WTC11 (cell line): ENCODE data around the gene ARID1A. TPM values are rescaled to one million over a fixed set of nuclear protein-coding genes. Genes with fewer than 3 reads are reported as not detected.

Experiments used
- ATAC-seq: fragments of 200-7000 bp; cut with Tn5 transposase; 2 replicates; pipeline ENCODE4 v1.10.0; 2021; ENCODE audit warnings: mild to moderate bottlenecking, moderate library complexity
- CTCF ChIA-PET: fragments of 300-600 bp; sonication (Branson Sonifier 250); formaldehyde crosslinking; loops from one replicate; lab custom pipeline; 2021; ENCODE audit warnings: antibody characterized with exemption; lab: Charles Lee
- POLR2A ChIA-PET: fragments of 350-600 bp; sonication (Branson Sonifier 250); formaldehyde crosslinking; loops from one replicate; lab custom pipeline; 2021; ENCODE audit warnings: antibody characterized with exemption; lab: Charles Lee
- DNase-seq: peaks from one replicate; pipeline ENCODE4 v3.0.0; 2021; ENCODE audit warnings: low spot score
- H3K27ac Mint-ChIP-seq: 2 replicates; pipeline ENCODE4 v1.8.0; 2021; ENCODE audit warnings: mixed read lengths
- H3K27me3 Mint-ChIP-seq: 2 replicates; pipeline ENCODE4 v1.8.0; 2021; ENCODE audit warnings: low read depth, mild to moderate bottlenecking, moderate library complexity, mixed read lengths
- H3K36me3 Mint-ChIP-seq: 2 replicates; pipeline ENCODE4 v1.8.0; 2021; ENCODE audit warnings: mixed read lengths
- H3K4me1 Mint-ChIP-seq: 2 replicates; pipeline ENCODE4 v1.8.0; 2022; ENCODE audit warnings: mixed read lengths
- H3K4me3 Mint-ChIP-seq: 2 replicates; pipeline ENCODE4 v1.8.0; 2021; ENCODE audit warnings: mild to moderate bottlenecking, moderate library complexity, mixed read lengths
- H3K9me3 Mint-ChIP-seq: 2 replicates; pipeline ENCODE4 v1.8.0; 2021; ENCODE audit warnings: mixed read lengths
- CBFB ChIP-seq: sonication (generic); formaldehyde crosslinking; IDR thresholded peaks from 2 replicates; pipeline ENCODE4 v1.8.1; 2022; ENCODE audit warnings: mild to moderate bottlenecking, low read depth, missing genetic modification reagents
- ETV6 ChIP-seq: sonication (generic); formaldehyde crosslinking; IDR thresholded peaks from 2 replicates; pipeline ENCODE4 v1.8.1; 2022; ENCODE audit warnings: mild to moderate bottlenecking, missing genetic modification reagents
- KAT7 ChIP-seq: sonication (generic); formaldehyde crosslinking; IDR thresholded peaks from 2 replicates; pipeline ENCODE4 v1.8.1; 2023; ENCODE audit warnings: missing genetic modification reagents, mild to moderate bottlenecking, borderline replicate concordance
- NFYB ChIP-seq: sonication (generic); formaldehyde crosslinking; conservative IDR thresholded peaks from 2 replicates; pipeline ENCODE4 v1.8.0; 2022; ENCODE audit warnings: low read depth, missing genetic modification reagents
- NR3C1 ChIP-seq: sonication (generic); formaldehyde crosslinking; conservative IDR thresholded peaks from 2 replicates; pipeline ENCODE4 v1.8.1; 2023; ENCODE audit warnings: low read depth, mild to moderate bottlenecking, missing genetic modification reagents
- PRRX2 ChIP-seq: fragments of 250-450 bp; sonication (Bioruptor Pico); IDR thresholded peaks from 2 replicates; pipeline ENCODE4 v1.8.0; 2021; ENCODE audit warnings: mild to moderate bottlenecking
- SMAD3 ChIP-seq: sonication (generic); formaldehyde crosslinking; IDR thresholded peaks from 2 replicates; pipeline ENCODE4 v1.8.0; 2022; ENCODE audit warnings: missing genetic modification reagents, mild to moderate bottlenecking, borderline replicate concordance
- TEAD4 ChIP-seq: sonication (generic); formaldehyde crosslinking; IDR thresholded peaks from 2 replicates; pipeline ENCODE4 v1.8.0; 2022; ENCODE audit warnings: mild to moderate bottlenecking, missing genetic modification reagents
- ZNF219 ChIP-seq: sonication (generic); formaldehyde crosslinking; IDR thresholded peaks from 2 replicates; pipeline ENCODE4 v1.8.0; 2023; ENCODE audit warnings: missing genetic modification reagents, mild to moderate bottlenecking, borderline replicate concordance
- ZNF263 ChIP-seq: sonication (generic); formaldehyde crosslinking; IDR thresholded peaks from 2 replicates; pipeline ENCODE4 v1.8.1; 2022; ENCODE audit warnings: low read depth, mild to moderate bottlenecking, moderate library complexity, missing genetic modification reagents
- total RNA-seq: library from RNA; stranded (reverse); gene quantifications from 3 replicates; pipeline ENCODE4 v1.2.3, GENCODE V29; 2021
- TF ChIP-seq, protein P1 (sequence below): fragments of 250-450 bp; sonication (Bioruptor Pico); IDR thresholded peaks from 2 replicates; pipeline ENCODE4 v1.9.0; 2021; ENCODE audit warnings: mild to moderate bottlenecking, borderline replicate concordance
- TF ChIP-seq, protein P2 (sequence below): fragments of 250-450 bp; sonication (Bioruptor Pico); IDR thresholded peaks from 2 replicates; pipeline ENCODE4 v1.9.0; 2021; ENCODE audit warnings: moderate library complexity, mild to moderate bottlenecking, inconsistent platforms, borderline replicate concordance
- TF ChIP-seq, protein P3 (sequence below): sonication (generic); formaldehyde crosslinking; IDR thresholded peaks from 2 replicates; pipeline ENCODE4 v1.8.1; 2023; ENCODE audit warnings: mild to moderate bottlenecking, missing genetic modification reagents, moderate library complexity
- TF ChIP-seq, protein P4 (sequence below): sonication (generic); formaldehyde crosslinking; IDR thresholded peaks from 2 replicates; pipeline ENCODE4 v1.8.0; 2022; ENCODE audit warnings: mild to moderate bottlenecking, missing genetic modification reagents
- TF ChIP-seq, protein P5 (sequence below): fragments of 250-450 bp; sonication (Bioruptor Pico); IDR thresholded peaks from 2 replicates; pipeline ENCODE4 v1.9.0; 2021; ENCODE audit warnings: mild to moderate bottlenecking
- TF ChIP-seq, protein P6 (sequence below): fragments of 250-450 bp; sonication (Bioruptor Pico); IDR thresholded peaks from 2 replicates; pipeline ENCODE4 v2.1.2; 2022; ENCODE audit warnings: mild to moderate bottlenecking, moderate library complexity
- TF ChIP-seq, protein P7 (sequence below): fragments of 250-450 bp; sonication (Bioruptor Pico); IDR thresholded peaks from 2 replicates; pipeline ENCODE4 v1.9.0; 2021; ENCODE audit warnings: mild to moderate bottlenecking
- TF ChIP-seq, protein P8 (sequence below): sonication (generic); formaldehyde crosslinking; IDR thresholded peaks from 2 replicates; pipeline ENCODE4 v1.8.0; 2022; ENCODE audit warnings: mild to moderate bottlenecking, missing genetic modification reagents
- TF ChIP-seq, protein P9 (sequence below): sonication (generic); formaldehyde crosslinking; IDR thresholded peaks from 2 replicates; pipeline ENCODE4 v1.8.0; 2022; ENCODE audit warnings: missing genetic modification reagents

ARID1A gene
- total RNA-seq, 1 experiment from 2014 or later, result 98.0 TPM

DNA sequence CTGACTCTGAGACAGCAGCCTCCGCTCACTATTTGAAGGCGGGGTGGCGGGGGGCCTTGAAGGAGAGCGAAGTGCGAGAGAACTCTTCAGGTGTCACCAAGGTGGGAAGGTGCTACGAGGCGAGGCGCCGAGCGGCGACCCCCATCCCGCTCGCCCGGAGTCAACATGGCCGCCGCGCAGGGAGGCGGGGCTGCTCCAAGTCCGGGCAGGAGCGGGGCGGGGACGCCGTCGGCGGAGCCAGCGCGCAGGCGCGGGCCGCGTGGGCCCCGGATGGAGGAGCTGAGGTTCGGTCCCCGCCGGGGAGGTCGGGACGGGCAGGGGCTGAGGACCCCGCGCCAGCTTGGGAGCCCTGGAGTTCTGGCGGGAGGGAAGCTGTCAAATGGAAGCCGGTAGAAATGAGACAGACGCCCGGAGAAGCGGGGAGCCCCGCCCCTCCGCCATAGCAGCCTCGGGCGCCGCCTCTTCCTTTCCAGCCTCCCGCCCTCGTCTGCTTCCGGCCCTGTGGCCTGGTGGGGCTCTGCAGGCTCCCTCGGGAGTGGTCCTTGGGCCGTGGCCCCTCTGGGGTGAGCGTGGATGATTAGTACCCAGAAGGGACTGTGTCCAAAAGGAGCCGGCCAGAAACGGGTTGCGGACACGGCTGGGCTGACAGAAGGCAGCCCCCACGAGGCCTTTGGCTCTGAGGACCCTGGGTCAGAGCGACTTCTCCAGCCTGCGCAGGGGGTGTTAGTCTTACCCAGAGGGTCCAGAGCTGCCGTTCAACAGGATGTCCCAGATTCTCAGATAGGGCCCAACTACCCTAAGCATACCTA is 92.1 kb downstream of the ARID1A start, which contains the start of gene PIGV (continued):
- TF ChIP-seq PRRX2 (no peak), NR3C1 (CRISPR knock-in tag) (no peak), CBFB (CRISPR knock-in tag) (no peak)
- TF ChIP-seq, protein P1, sequence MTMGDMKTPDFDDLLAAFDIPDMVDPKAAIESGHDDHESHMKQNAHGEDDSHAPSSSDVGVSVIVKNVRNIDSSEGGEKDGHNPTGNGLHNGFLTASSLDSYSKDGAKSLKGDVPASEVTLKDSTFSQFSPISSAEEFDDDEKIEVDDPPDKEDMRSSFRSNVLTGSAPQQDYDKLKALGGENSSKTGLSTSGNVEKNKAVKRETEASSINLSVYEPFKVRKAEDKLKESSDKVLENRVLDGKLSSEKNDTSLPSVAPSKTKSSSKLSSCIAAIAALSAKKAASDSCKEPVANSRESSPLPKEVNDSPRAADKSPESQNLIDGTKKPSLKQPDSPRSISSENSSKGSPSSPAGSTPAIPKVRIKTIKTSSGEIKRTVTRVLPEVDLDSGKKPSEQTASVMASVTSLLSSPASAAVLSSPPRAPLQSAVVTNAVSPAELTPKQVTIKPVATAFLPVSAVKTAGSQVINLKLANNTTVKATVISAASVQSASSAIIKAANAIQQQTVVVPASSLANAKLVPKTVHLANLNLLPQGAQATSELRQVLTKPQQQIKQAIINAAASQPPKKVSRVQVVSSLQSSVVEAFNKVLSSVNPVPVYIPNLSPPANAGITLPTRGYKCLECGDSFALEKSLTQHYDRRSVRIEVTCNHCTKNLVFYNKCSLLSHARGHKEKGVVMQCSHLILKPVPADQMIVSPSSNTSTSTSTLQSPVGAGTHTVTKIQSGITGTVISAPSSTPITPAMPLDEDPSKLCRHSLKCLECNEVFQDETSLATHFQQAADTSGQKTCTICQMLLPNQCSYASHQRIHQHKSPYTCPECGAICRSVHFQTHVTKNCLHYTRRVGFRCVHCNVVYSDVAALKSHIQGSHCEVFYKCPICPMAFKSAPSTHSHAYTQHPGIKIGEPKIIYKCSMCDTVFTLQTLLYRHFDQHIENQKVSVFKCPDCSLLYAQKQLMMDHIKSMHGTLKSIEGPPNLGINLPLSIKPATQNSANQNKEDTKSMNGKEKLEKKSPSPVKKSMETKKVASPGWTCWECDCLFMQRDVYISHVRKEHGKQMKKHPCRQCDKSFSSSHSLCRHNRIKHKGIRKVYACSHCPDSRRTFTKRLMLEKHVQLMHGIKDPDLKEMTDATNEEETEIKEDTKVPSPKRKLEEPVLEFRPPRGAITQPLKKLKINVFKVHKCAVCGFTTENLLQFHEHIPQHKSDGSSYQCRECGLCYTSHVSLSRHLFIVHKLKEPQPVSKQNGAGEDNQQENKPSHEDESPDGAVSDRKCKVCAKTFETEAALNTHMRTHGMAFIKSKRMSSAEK (CRISPR knock-in tag), result no peak
- TF ChIP-seq, protein P2, sequence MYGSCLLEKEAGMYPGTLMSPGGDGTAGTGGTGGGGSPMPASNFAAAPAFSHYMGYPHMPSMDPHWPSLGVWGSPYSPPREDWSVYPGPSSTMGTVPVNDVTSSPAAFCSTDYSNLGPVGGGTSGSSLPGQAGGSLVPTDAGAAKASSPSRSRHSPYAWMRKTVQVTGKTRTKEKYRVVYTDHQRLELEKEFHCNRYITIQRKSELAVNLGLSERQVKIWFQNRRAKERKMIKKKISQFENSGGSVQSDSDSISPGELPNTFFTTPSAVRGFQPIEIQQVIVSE (CRISPR knock-in tag), result no peak

DNA sequence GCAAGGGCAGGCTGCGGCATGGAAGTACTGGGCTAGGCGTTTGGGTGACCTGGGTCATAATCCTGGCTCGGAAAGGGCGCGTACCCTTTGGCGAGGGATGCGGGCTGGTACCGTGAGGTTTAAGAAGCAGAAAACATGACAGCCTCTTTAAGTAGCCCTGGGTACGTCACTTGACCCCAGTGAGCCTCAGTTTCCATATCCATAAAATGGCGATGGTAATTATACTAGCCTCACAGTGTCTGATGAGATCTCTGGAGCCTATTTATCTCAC is 92.6 kb downstream of the ARID1A start:
- Mint-ChIP-seq H3K4me3 (peak overlapping the region; percentile 97), H3K4me1 (peaks cover 47% of the 10 kb centered on the region), H3K36me3 (peaks cover 2% of the 10 kb centered on the region; the same call in 1 of the 2 replicates), H3K27me3 (no peaks in the 10 kb centered on the region; the same call in 1 of the 2 replicates), H3K27ac (peak overlapping the region; percentile 64), H3K9me3 (no peaks in the 10 kb centered on the region)
- DNase-seq (no peak), ATAC-seq (no peak)
- ChIA-PET CTCF (interaction anchor here (0.6 to 5.4 kb wide), 52 partner anchors 9 to 1089 kb away, joined by 3 to 110 read pairs (median 4); partner anchors contain the start of genes FAM76A, GPN2, RPS6KA1 and ZDHHC18), POLR2A (interaction anchor here (1.0 to 3.0 kb wide), 4 partner anchors 12 to 169 kb away, joined by 3 to 19 read pairs (median 3); no protein-coding TSS in a partner anchor)
- no peak for TF ChIP-seq ETV6 (CRISPR knock-in tag)
- TF ChIP-seq, protein P3, sequence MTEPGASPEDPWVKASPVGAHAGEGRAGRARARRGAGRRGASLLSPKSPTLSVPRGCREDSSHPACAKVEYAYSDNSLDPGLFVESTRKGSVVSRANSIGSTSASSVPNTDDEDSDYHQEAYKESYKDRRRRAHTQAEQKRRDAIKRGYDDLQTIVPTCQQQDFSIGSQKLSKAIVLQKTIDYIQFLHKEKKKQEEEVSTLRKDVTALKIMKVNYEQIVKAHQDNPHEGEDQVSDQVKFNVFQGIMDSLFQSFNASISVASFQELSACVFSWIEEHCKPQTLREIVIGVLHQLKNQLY, result no peak
- TF ChIP-seq ZNF263 (CRISPR knock-in tag), result no peak
- no peak for TF ChIP-seq ZNF219
- TF ChIP-seq, protein P4, sequence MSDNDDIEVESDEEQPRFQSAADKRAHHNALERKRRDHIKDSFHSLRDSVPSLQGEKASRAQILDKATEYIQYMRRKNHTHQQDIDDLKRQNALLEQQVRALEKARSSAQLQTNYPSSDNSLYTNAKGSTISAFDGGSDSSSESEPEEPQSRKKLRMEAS (CRISPR knock-in tag), result no peak
- no peak for TF ChIP-seq TEAD4 (CRISPR knock-in tag)
- TF ChIP-seq KAT7, result no peak
- no peak for TF ChIP-seq NFYB (CRISPR knock-in tag)
- no peak for TF ChIP-seq PRRX2
- TF ChIP-seq, protein P5, sequence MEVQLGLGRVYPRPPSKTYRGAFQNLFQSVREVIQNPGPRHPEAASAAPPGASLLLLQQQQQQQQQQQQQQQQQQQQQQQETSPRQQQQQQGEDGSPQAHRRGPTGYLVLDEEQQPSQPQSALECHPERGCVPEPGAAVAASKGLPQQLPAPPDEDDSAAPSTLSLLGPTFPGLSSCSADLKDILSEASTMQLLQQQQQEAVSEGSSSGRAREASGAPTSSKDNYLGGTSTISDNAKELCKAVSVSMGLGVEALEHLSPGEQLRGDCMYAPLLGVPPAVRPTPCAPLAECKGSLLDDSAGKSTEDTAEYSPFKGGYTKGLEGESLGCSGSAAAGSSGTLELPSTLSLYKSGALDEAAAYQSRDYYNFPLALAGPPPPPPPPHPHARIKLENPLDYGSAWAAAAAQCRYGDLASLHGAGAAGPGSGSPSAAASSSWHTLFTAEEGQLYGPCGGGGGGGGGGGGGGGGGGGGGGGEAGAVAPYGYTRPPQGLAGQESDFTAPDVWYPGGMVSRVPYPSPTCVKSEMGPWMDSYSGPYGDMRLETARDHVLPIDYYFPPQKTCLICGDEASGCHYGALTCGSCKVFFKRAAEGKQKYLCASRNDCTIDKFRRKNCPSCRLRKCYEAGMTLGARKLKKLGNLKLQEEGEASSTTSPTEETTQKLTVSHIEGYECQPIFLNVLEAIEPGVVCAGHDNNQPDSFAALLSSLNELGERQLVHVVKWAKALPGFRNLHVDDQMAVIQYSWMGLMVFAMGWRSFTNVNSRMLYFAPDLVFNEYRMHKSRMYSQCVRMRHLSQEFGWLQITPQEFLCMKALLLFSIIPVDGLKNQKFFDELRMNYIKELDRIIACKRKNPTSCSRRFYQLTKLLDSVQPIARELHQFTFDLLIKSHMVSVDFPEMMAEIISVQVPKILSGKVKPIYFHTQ (CRISPR knock-in tag), result no peak
- TF ChIP-seq, protein P6, sequence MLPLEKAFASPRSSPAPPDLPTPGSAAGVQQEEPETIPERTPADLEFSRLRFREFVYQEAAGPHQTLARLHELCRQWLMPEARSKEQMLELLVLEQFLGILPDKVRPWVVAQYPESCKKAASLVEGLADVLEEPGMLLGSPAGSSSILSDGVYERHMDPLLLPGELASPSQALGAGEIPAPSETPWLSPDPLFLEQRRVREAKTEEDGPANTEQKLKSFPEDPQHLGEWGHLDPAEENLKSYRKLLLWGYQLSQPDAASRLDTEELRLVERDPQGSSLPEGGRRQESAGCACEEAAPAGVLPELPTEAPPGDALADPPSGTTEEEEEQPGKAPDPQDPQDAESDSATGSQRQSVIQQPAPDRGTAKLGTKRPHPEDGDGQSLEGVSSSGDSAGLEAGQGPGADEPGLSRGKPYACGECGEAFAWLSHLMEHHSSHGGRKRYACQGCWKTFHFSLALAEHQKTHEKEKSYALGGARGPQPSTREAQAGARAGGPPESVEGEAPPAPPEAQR, result no peak
- TF ChIP-seq, protein P7, sequence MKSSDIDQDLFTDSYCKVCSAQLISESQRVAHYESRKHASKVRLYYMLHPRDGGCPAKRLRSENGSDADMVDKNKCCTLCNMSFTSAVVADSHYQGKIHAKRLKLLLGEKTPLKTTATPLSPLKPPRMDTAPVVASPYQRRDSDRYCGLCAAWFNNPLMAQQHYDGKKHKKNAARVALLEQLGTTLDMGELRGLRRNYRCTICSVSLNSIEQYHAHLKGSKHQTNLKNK (CRISPR knock-in tag), result no peak
- TF ChIP-seq, protein P8, sequence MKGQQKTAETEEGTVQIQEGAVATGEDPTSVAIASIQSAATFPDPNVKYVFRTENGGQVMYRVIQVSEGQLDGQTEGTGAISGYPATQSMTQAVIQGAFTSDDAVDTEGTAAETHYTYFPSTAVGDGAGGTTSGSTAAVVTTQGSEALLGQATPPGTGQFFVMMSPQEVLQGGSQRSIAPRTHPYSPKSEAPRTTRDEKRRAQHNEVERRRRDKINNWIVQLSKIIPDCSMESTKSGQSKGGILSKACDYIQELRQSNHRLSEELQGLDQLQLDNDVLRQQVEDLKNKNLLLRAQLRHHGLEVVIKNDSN, result no peak
- no peak for TF ChIP-seq SMAD3 (CRISPR knock-in tag)
- TF ChIP-seq, protein P9, sequence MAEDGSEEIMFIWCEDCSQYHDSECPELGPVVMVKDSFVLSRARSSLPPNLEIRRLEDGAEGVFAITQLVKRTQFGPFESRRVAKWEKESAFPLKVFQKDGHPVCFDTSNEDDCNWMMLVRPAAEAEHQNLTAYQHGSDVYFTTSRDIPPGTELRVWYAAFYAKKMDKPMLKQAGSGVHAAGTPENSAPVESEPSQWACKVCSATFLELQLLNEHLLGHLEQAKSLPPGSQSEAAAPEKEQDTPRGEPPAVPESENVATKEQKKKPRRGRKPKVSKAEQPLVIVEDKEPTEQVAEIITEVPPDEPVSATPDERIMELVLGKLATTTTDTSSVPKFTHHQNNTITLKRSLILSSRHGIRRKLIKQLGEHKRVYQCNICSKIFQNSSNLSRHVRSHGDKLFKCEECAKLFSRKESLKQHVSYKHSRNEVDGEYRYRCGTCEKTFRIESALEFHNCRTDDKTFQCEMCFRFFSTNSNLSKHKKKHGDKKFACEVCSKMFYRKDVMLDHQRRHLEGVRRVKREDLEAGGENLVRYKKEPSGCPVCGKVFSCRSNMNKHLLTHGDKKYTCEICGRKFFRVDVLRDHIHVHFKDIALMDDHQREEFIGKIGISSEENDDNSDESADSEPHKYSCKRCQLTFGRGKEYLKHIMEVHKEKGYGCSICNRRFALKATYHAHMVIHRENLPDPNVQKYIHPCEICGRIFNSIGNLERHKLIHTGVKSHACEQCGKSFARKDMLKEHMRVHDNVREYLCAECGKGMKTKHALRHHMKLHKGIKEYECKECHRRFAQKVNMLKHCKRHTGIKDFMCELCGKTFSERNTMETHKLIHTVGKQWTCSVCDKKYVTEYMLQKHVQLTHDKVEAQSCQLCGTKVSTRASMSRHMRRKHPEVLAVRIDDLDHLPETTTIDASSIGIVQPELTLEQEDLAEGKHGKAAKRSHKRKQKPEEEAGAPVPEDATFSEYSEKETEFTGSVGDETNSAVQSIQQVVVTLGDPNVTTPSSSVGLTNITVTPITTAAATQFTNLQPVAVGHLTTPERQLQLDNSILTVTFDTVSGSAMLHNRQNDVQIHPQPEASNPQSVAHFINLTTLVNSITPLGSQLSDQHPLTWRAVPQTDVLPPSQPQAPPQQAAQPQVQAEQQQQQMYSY, result no peak
